PC-3 (cell line): ENCODE results near the gene KRT3.

ENCODE experiments used
- CTCF ChIP-seq: fragments of 300-600 bp; sonication (generic); conservative IDR thresholded peaks from 2 replicates; pipeline ENCODE4 v1.5.1; 2017; ENCODE audit warnings: antibody characterized with exemption, low read depth, mild to moderate bottlenecking, low read length
- EZH2 ChIP-seq: fragments of 300-600 bp; sonication (generic); IDR thresholded peaks from one replicate; pipeline ENCODE4 v1.6.1; 2017; ENCODE audit warnings: antibody characterized with exemption, mild to moderate bottlenecking, low read length; ENCODE audit not compliant: unreplicated experiment
- EZH2phosphoT487 ChIP-seq: fragments of 300-600 bp; sonication (generic); IDR thresholded peaks from 2 replicates; pipeline ENCODE4 v1.6.1; 2018; ENCODE audit warnings: mild to moderate bottlenecking, antibody characterized with exemption, low read length, borderline replicate concordance

DNA sequence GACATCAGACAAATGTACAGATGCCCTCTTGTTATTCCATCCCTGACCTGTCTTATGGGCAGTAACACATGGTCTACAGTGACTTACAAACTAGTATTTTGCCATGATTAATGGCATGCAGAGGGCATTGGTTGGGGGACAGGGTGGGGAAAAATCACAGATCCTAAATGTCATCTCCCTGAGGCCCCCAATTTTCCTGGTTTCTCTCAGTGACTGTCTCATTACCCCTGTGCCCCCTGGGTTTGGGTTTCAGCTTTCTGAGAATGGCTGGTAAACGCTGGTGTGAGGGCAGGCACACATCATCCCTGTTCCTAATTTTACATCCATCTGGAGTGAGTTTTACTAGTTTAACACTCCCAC lies 28.9 kb downstream of the KRT3 start:
- TF ChIP-seq CTCF (no peak), EZH2 (no peak), EZH2phosphoT487 (no peak)
